H1 (cell line): Measurements from ENCODE around the gene RGS6. TPM values are rescaled to one million over a fixed set of nuclear protein-coding genes. Genes with fewer than 3 reads are reported as not detected.

Experiments
- CTCF ChIA-PET: fragments of 300-600 bp; sonication (Branson Sonifier 250); formaldehyde crosslinking; loops from one replicate; lab custom pipeline; 2021; ENCODE audit not compliant: partially characterized antibody; lab: Charles Lee
- POLR2A ChIA-PET: fragments of 300-600 bp; sonication (Branson Sonifier 250); formaldehyde crosslinking; loops from one replicate; lab custom pipeline; 2021; ENCODE audit warnings: inconsistent platforms; ENCODE audit not compliant: partially characterized antibody; lab: Charles Lee
- DNase-seq, 2 experiments: peaks; one replicate each; pipeline versions ENCODE4 v3.0.0 to v3.0.0-alpha.2; 2010 to 2022; ENCODE audit warnings: low spot score in 2 of 2, low read depth in 1 of 2, mixed read lengths in 1 of 2
- FAIRE-seq: peaks from 2 replicates; lab custom pipeline; 2011; peaks lifted over from hg19 to GRCh38; lab: Jason Lieb, UNC
- H2AFZ ChIP-seq: 2 replicates; pipeline ENCODE4 v1.8.1; 2012; ENCODE audit warnings: low read length, inconsistent platforms
- H2AK5ac ChIP-seq: 2 replicates; pipeline ENCODE4 v1.6.1; 2013; ENCODE audit warnings: low read depth, low read length
- H2BK120ac ChIP-seq: replicated peaks from 2 replicates; pipeline ENCODE3; 2013; ENCODE audit warnings: low read depth, low read length, inconsistent platforms
- H2BK12ac ChIP-seq: 2 replicates; pipeline ENCODE4 v1.6.1; 2013; ENCODE audit warnings: low read depth, low read length
- H2BK15ac ChIP-seq: 2 replicates; pipeline ENCODE4 v1.6.1; 2013; ENCODE audit warnings: low read length
- H2BK20ac ChIP-seq: 2 replicates; pipeline ENCODE4 v1.6.1; 2013; ENCODE audit warnings: low read length
- H2BK5ac ChIP-seq: 2 replicates; pipeline ENCODE4 v1.6.1; 2013; ENCODE audit warnings: low read depth, low read length
- H3K14ac ChIP-seq: 2 replicates; pipeline ENCODE4 v1.6.1; 2013; ENCODE audit warnings: inconsistent platforms; ENCODE audit not compliant: insufficient read length
- H3K18ac ChIP-seq: 2 replicates; pipeline ENCODE4 v1.6.1; 2013; ENCODE audit warnings: low read length; ENCODE audit errors: extremely low read depth
- H3K23ac ChIP-seq: 2 replicates; pipeline ENCODE4 v1.6.1; 2013; ENCODE audit warnings: inconsistent platforms; ENCODE audit not compliant: insufficient read length
- H3K23me2 ChIP-seq: 2 replicates; pipeline ENCODE4 v1.6.1; 2013; ENCODE audit warnings: low read depth, low read length
- H3K27ac ChIP-seq: 2 replicates; pipeline ENCODE4 v1.6.1; 2011; ENCODE audit warnings: low read depth, low read length, inconsistent platforms
- H3K27me3 ChIP-seq, 4 experiments: replicated peaks in 1 of 4; 1 replicate in 1 of 4; 2 replicates in 3 of 4; pipeline versions ENCODE4 v1.6.1 to v1.8.1; 2011 to 2013; ENCODE audit warnings: low read length in 3 of 4, mild to moderate bottlenecking in 3 of 4, inconsistent platforms in 2 of 4, mixed read lengths in 2 of 4, moderate library complexity in 1 of 4; ENCODE audit not compliant: control insufficient read depth in 3 of 4, insufficient read depth in 3 of 4; ENCODE audit errors: extremely low read depth in 1 of 4
- H3K36me3 ChIP-seq, 4 experiments: 2 replicates each; pipeline versions ENCODE4 v1.6.1 to v1.8.1; 2011 to 2013; ENCODE audit warnings: mild to moderate bottlenecking in 4 of 4, low read length in 3 of 4, moderate library complexity in 2 of 4, control low read depth in 1 of 4, inconsistent platforms in 1 of 4; ENCODE audit not compliant: insufficient read depth in 4 of 4, control insufficient read depth in 2 of 4
- H3K4ac ChIP-seq: replicated peaks from 2 replicates; pipeline ENCODE3; 2013; ENCODE audit warnings: low read length, low read depth, mixed read lengths, inconsistent platforms; ENCODE audit not compliant: insufficient read length
- H3K4me1 ChIP-seq, 4 experiments: replicated peaks in 1 of 4; 1 replicate in 1 of 4; 2 replicates in 3 of 4; pipeline versions ENCODE4 v1.6.1 to v1.8.1; 2011 to 2013; ENCODE audit warnings: low read length in 3 of 4, inconsistent platforms in 2 of 4, mixed read lengths in 1 of 4; ENCODE audit not compliant: insufficient read depth in 4 of 4, control insufficient read depth in 3 of 4
- H3K4me2 ChIP-seq, 2 experiments: 2 replicates each; pipeline versions ENCODE4 v1.6.1 to v1.8.1; 2011 to 2013; ENCODE audit warnings: low read depth in 2 of 2, low read length in 2 of 2, control low read depth in 1 of 2, inconsistent platforms in 1 of 2, mild to moderate bottlenecking in 1 of 2; ENCODE audit not compliant: insufficient read depth in 1 of 2
- H3K4me3 ChIP-seq, 4 experiments: fragments of 200-600, 300-600 bp in 1 of 4; sonication (generic), shearing (Covaris generic), sonication (Bioruptor Twin) in 1 of 4; 2 replicates each; pipeline versions ENCODE4 v1.5.1 to v1.8.1; 2011 to 2016; ENCODE audit warnings: low read length in 4 of 4, low read depth in 3 of 4, control low read depth in 2 of 4, inconsistent platforms in 2 of 4, mild to moderate bottlenecking in 2 of 4, mixed read lengths in 1 of 4, moderate library complexity in 1 of 4; ENCODE audit not compliant: insufficient read depth in 2 of 4; ENCODE audit errors: extremely low read depth in 1 of 4
- H3K56ac ChIP-seq: replicated peaks from 2 replicates; pipeline ENCODE3; 2013; ENCODE audit warnings: low read depth, mild to moderate bottlenecking, mixed read lengths, low read length, inconsistent platforms; ENCODE audit not compliant: insufficient read length
- H3K79me1 ChIP-seq: 2 replicates; pipeline ENCODE4 v1.6.1; 2013; ENCODE audit warnings: low read depth, low read length, control low read depth
- H3K79me2 ChIP-seq, 2 experiments: 2 replicates each; pipeline versions ENCODE4 v1.6.1 to v1.8.1; 2012 to 2013; ENCODE audit warnings: low read length in 2 of 2, mild to moderate bottlenecking in 2 of 2, inconsistent platforms in 1 of 2; ENCODE audit not compliant: insufficient read depth in 2 of 2, control insufficient read depth in 1 of 2
- H3K9ac ChIP-seq, 4 experiments: replicated peaks in 1 of 4; 1 replicate in 1 of 4; 2 replicates in 3 of 4; pipeline versions ENCODE4 v1.6.1 to v1.8.1; 2011 to 2013; ENCODE audit warnings: low read depth in 3 of 4, low read length in 3 of 4, control low read depth in 2 of 4, mild to moderate bottlenecking in 2 of 4, moderate library complexity in 2 of 4, inconsistent platforms in 1 of 4; ENCODE audit errors: extremely low read depth in 1 of 4
- H3K9me3 ChIP-seq, 2 experiments: 2 replicates each; pipeline versions ENCODE4 v1.6.1 to v1.8.1; 2012 to 2013; ENCODE audit warnings: mild to moderate bottlenecking in 2 of 2, moderate library complexity in 2 of 2, control low read depth in 1 of 2, inconsistent platforms in 1 of 2, low read depth in 1 of 2, low read length in 1 of 2, mixed read lengths in 1 of 2; ENCODE audit not compliant: insufficient read depth in 2 of 2
- H4K20me1 ChIP-seq, 2 experiments: replicated peaks in 1 of 2; 2 replicates each; pipeline versions ENCODE3 to v1.8.1; 2011 to 2013; ENCODE audit warnings: inconsistent platforms in 2 of 2, low read length in 2 of 2, mild to moderate bottlenecking in 1 of 2; ENCODE audit not compliant: insufficient read depth in 2 of 2, control insufficient read depth in 1 of 2
- H4K5ac ChIP-seq: 2 replicates; pipeline ENCODE4 v1.6.1; 2013; ENCODE audit warnings: low read length, low read depth, mixed read lengths, inconsistent platforms; ENCODE audit not compliant: insufficient read length
- H4K8ac ChIP-seq: 2 replicates; pipeline ENCODE4 v1.8.0; 2013; ENCODE audit warnings: mild to moderate bottlenecking, moderate library complexity, low read length, inconsistent platforms; ENCODE audit not compliant: insufficient read depth; ENCODE audit errors: extremely low read depth
- H4K91ac ChIP-seq: replicated peaks from 2 replicates; pipeline ENCODE3; 2013; ENCODE audit warnings: low read length, mixed read lengths, inconsistent platforms; ENCODE audit not compliant: insufficient read length
- SAP30 ChIP-seq: fragments of 300-600 bp; sonication (generic); IDR thresholded peaks from 2 replicates; pipeline ENCODE4 v1.7.1; 2012; ENCODE audit warnings: low read length, moderate library complexity, mild to moderate bottlenecking, inconsistent platforms; ENCODE audit not compliant: insufficient read depth, insufficient replicate concordance
- SIRT6 ChIP-seq: IDR thresholded peaks from one replicate; pipeline ENCODE4 v1.7.1; 2012; ENCODE audit warnings: low read length, inconsistent platforms
- SP4 ChIP-seq: IDR thresholded peaks from 2 replicates; pipeline ENCODE4 v1.6.1; 2012; ENCODE audit warnings: low read length, inconsistent platforms
- TCF12 ChIP-seq: IDR thresholded peaks from 2 replicates; pipeline ENCODE4 v1.6.1; 2011; ENCODE audit warnings: low read depth, mild to moderate bottlenecking, low read length
- polyA plus RNA-seq, 7 experiments: library from polyadenylated mRNA; depleted of rRNA in 3 of 7; stranded (reverse) in 5 of 7; unstranded in 2 of 7; fragments of >200 nt in 5 of 7; fragments of 200-250 nt in 2 of 7; gene quantifications; 1 replicate in 5 of 7; 2 replicates in 1 of 7; 4 replicates in 1 of 7; pipeline versions ENCODE4 v1.2.1 to v1.2.3, GENCODE V29; 2011 to 2013; ENCODE audit warnings: missing spikeins in 2 of 7, mixed read lengths in 2 of 7
- total RNA-seq: library from RNA; stranded (reverse); fragmentation: NEBNext Ultra II Directional; extraction: Animal tissue kit (Norgen Biotek cat#: 25700); gene quantifications from 2 replicates; pipeline ENCODE4 v1.2.1, GENCODE V29; 2021

The RGS6 gene
- total and polyA plus RNA-seq, 2 of the 8 experiments (the other 6 are each of a cell fraction or from before 2014, with no cell fraction given): 0.26 to 1.1 TPM

GRCh38 chr14:72589652-72590051 is 657.4 kb downstream of the RGS6 start:
- Histone ChIP-seq H3K14ac (no peak overlapping the region), H3K4ac (no peak overlapping the region), H4K8ac (no peak overlapping the region), H4K5ac (no peak overlapping the region), H3K27me3 (no peaks in the 10 kb centered on the region), H2BK5ac (no peak overlapping the region), H2AK5ac (no peak overlapping the region), H4K20me1 (no peaks in the 10 kb centered on the region), H3K4me2 (no peak overlapping the region), H2BK12ac (no peak overlapping the region), H3K23ac (no peak overlapping the region), H2AFZ (no peak overlapping the region), H3K27ac (no peak overlapping the region), H3K4me3 (no peak overlapping the region), H3K4me1 (no peaks in the 10 kb centered on the region), H2BK15ac (no peak overlapping the region), H3K79me2 (no peaks in the 10 kb centered on the region), H3K9ac (no peak overlapping the region), H3K18ac (no peak overlapping the region), H2BK20ac (no peak overlapping the region), H3K56ac (no peak overlapping the region), H3K36me3 (no peaks in the 10 kb centered on the region), H4K91ac (no peak overlapping the region), H3K23me2 (no peaks in the 10 kb centered on the region), H3K9me3 (no peaks in the 10 kb centered on the region; a peak in 1 of 4 replicates), H2BK120ac (no peak overlapping the region), H3K79me1 (no peaks in the 10 kb centered on the region)
- CTCF ChIA-PET: no interaction called here
- FAIRE-seq (no peak), DNase-seq (no peak)
- POLR2A ChIA-PET: interaction anchor here (1.2 kb wide), 1 partner anchor 8 kb away, joined by 3 read pairs; no protein-coding TSS in a partner anchor
- TF ChIP-seq SP4: no peak
- no peak for TF ChIP-seq SIRT6
- TF ChIP-seq TCF12: no peak
- no peak for TF ChIP-seq SAP30
